CD14-positive monocyte (primary cell): ENCODE results near the gene YIF1B. TPM values are rescaled to one million over a fixed set of nuclear protein-coding genes. Genes with fewer than 3 reads are reported as not detected.

Source experiments
- DNase-seq, 3 donors: peaks; one replicate each; pipeline ENCODE4 v3.0.0-alpha.2; 2011 to 2022
- H2AFZ ChIP-seq: 2 replicates; pipeline ENCODE4 v1.6.0; 2012; ENCODE audit warnings: mild to moderate bottlenecking, low read depth, low read length, inconsistent platforms; ENCODE audit not compliant: insufficient read depth, poor library complexity, severe bottlenecking
- H3K27ac ChIP-seq, 2 donors: 1 replicate in 1 of 2; 2 replicates in 1 of 2; pipeline ENCODE4 v1.5.1; 2012 to 2013; ENCODE audit warnings: low read length in 2 of 2, control low read depth in 1 of 2, inconsistent platforms in 1 of 2, low read depth in 1 of 2, mild to moderate bottlenecking in 1 of 2
- H3K27me3 ChIP-seq, 2 donors: one replicate each; pipeline versions ENCODE4 v1.6.0 to v1.6.1; 2011 to 2013; ENCODE audit warnings: low read length in 2 of 2; ENCODE audit not compliant: control insufficient read depth in 2 of 2, insufficient read depth in 2 of 2
- H3K36me3 ChIP-seq, 2 donors: replicated peaks in 1 of 2; 1 replicate in 1 of 2; 2 replicates in 1 of 2; pipeline versions ENCODE4 v1.5.1 to v1.6.1; 2012 to 2013; ENCODE audit warnings: low read length in 2 of 2, control low read depth in 1 of 2, inconsistent platforms in 1 of 2, mild to moderate bottlenecking in 1 of 2; ENCODE audit not compliant: insufficient read depth in 2 of 2, control insufficient read depth in 1 of 2
- H3K4me1 ChIP-seq, 2 donors: 1 replicate in 1 of 2; 2 replicates in 1 of 2; pipeline versions ENCODE4 v1.5.1 to v1.6.1; 2012 to 2013; ENCODE audit warnings: low read length in 2 of 2, control low read depth in 1 of 2, inconsistent platforms in 1 of 2, mild to moderate bottlenecking in 1 of 2, moderate library complexity in 1 of 2; ENCODE audit not compliant: insufficient read depth in 2 of 2, control insufficient read depth in 1 of 2
- H3K4me2 ChIP-seq: replicated peaks from 2 replicates; pipeline ENCODE3; 2012; ENCODE audit warnings: low read length, moderate library complexity, mild to moderate bottlenecking; ENCODE audit not compliant: poor library complexity, severe bottlenecking; ENCODE audit errors: extremely low read depth
- H3K4me3 ChIP-seq, 3 experiments: fragments of 200-600 bp in 1 of 3; sonication (generic) in 1 of 3; replicated peaks in 1 of 3; 1 replicate in 2 of 3; 2 replicates in 1 of 3; pipeline ENCODE4 v1.5.1; 2011 to 2013; ENCODE audit warnings: low read length in 3 of 3, mild to moderate bottlenecking in 3 of 3, control low read depth in 2 of 3, low read depth in 2 of 3, inconsistent platforms in 1 of 3, moderate library complexity in 1 of 3
- H3K79me2 ChIP-seq: 2 replicates; pipeline ENCODE4 v1.6.0; 2012; ENCODE audit warnings: mild to moderate bottlenecking, control low read depth, inconsistent platforms, low read length, moderate library complexity; ENCODE audit not compliant: insufficient read depth
- H3K9ac ChIP-seq: 2 replicates; pipeline ENCODE4 v1.6.0; 2017; ENCODE audit warnings: low read length, mild to moderate bottlenecking; ENCODE audit not compliant: insufficient read depth, poor library complexity, severe bottlenecking
- H3K9me3 ChIP-seq, 2 donors: replicated peaks in 1 of 2; 1 replicate in 1 of 2; 2 replicates in 1 of 2; pipeline versions ENCODE4 v1.5.1 to v1.6.1; 2012 to 2013; ENCODE audit warnings: low read length in 2 of 2, control low read depth in 1 of 2; ENCODE audit not compliant: control insufficient read depth in 1 of 2, insufficient read depth in 1 of 2
- H4K20me1 ChIP-seq: 2 replicates; pipeline ENCODE4 v1.6.0; 2012; ENCODE audit warnings: mild to moderate bottlenecking, low read length, control low read depth, moderate library complexity; ENCODE audit not compliant: insufficient read depth
- H3K27ac Mint-ChIP-seq, 7 donors: one replicate each; pipeline ENCODE4 v1.8.0; 2020; ENCODE audit warnings: mild to moderate bottlenecking in 7 of 7, mixed read lengths in 7 of 7, moderate library complexity in 6 of 7, inconsistent platforms in 2 of 7
- H3K27me3 Mint-ChIP-seq, 3 donors: one replicate each; pipeline ENCODE4 v1.8.0; 2021 to 2022; ENCODE audit warnings: low read depth in 3 of 3, mild to moderate bottlenecking in 3 of 3, mixed read lengths in 3 of 3, moderate library complexity in 3 of 3, inconsistent platforms in 1 of 3
- H3K36me3 Mint-ChIP-seq, 2 donors: one replicate each; pipeline ENCODE4 v1.8.0; 2020; ENCODE audit warnings: mixed read lengths in 2 of 2, inconsistent platforms in 1 of 2, mild to moderate bottlenecking in 1 of 2
- H3K4me1 Mint-ChIP-seq: one replicate; pipeline ENCODE4 v1.8.0; 2020; ENCODE audit warnings: mild to moderate bottlenecking, mixed read lengths
- H3K4me3 Mint-ChIP-seq, 2 donors: one replicate each; pipeline ENCODE4 v1.8.0; 2020; ENCODE audit warnings: mild to moderate bottlenecking in 2 of 2, mixed read lengths in 2 of 2, moderate library complexity in 1 of 2
- H3K9me3 Mint-ChIP-seq, 7 donors: one replicate each; pipeline ENCODE4 v1.8.0; 2020 to 2022; ENCODE audit warnings: mixed read lengths in 7 of 7, mild to moderate bottlenecking in 6 of 7, moderate library complexity in 6 of 7, inconsistent platforms in 2 of 7
- WGBS: methylation state at CpG from one replicate; pipeline ENCODE4 v1.1.5; 2013; ENCODE audit warnings: missing lambda C conversion rate; ENCODE audit not compliant: insufficient coverage; 5-methylcytosine and 5-hydroxymethylcytosine counted together
- intact Hi-C, 2 donors: fragments of 100-400 bp; cut with micrococcal nuclease; formaldehyde crosslinking; loops; one replicate each; pipeline versions ENCODE4 v1.15.0 to v1.15.1; 2023
- polyA plus RNA-seq, 3 donors: library from polyadenylated mRNA; depleted of rRNA in 1 of 3; unstranded in 2 of 3; stranded (reverse) in 1 of 3; fragments of 300-500 nt in 2 of 3; fragments of >200 nt in 1 of 3; fragmentation: Illumina TruSeq in 2 of 3; gene quantifications; 1 replicate in 2 of 3; 2 replicates in 1 of 3; pipeline ENCODE4 v1.2.3, GENCODE V29; 2012 to 2021
- TF ChIP-seq, protein P1 (sequence below): fragments of 200-600 bp; IDR thresholded peaks from one replicate; pipeline ENCODE4 v1.8.0; 2022; ENCODE audit warnings: antibody characterized with exemption, mild to moderate bottlenecking

The YIF1B gene
- polyA plus RNA-seq, 3 donors, result 79.4 to 90.5 (median 86.1) TPM

DNA sequence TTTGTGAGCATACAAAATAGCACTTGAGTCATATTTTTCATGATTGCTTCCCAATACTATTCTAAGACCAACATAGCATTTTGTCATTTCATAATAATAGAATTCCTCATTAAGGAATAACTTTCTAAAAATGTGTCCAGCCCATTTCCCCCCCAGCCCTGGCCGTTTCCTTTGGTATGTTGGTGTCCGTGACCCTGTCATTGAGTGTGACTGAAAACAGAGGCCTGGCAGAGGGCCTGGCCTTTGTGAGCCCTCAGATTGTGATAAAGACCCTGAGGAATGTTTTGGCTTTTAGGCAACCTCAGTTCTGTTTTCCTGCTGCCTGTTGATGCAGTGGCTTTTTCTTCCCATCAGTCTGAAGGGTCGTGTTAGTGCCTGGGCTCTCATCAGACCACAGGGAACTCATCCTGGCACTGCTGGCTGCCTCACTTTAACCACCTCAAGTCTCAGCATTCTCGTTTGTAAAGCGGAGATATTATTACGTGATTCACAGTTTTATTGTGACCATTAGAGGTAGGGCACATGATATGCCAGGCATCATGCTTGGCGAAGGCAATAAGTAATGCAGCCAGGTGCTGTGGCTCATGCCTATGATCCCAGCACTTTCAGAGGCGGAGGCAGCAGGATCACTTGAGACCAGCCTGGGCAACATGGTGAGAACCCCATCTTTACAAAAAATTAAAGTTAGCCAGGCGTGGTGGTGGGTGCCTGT lies 37.6 kb downstream of the YIF1B start:
- peaks cover 7% of the 10 kb centered on the region for H3K4me1 Mint-ChIP-seq
- H3K27me3 Mint-ChIP-seq, result peaks cover 0 to 2% (median 0%) of the 10 kb centered on the region in 3 donors
- peaks cover 19% of the 10 kb centered on the region for H3K79me2 ChIP-seq
- H3K27me3 ChIP-seq, result no peaks in the 10 kb centered on the region
- DNase-seq, result no peak
- H3K9me3 ChIP-seq, result no peaks in the 10 kb centered on the region
- no peak overlapping the region for H3K9ac ChIP-seq
- intact Hi-C loops, result no loop called here
- H3K27ac ChIP-seq, result no peak overlapping the region
- peaks cover 0 to 11% of the 10 kb centered on the region in 2 donors for H3K36me3 ChIP-seq
- H3K4me3 Mint-ChIP-seq, result no peak overlapping the region
- H3K9me3 Mint-ChIP-seq, result no peaks in the 10 kb centered on the region
- H3K4me1 ChIP-seq, result peaks cover 0 to 2% of the 10 kb centered on the region in 2 donors
- H2AFZ ChIP-seq, result no peak overlapping the region
- no peak overlapping the region for H3K27ac Mint-ChIP-seq
- TF ChIP-seq, protein P1, sequence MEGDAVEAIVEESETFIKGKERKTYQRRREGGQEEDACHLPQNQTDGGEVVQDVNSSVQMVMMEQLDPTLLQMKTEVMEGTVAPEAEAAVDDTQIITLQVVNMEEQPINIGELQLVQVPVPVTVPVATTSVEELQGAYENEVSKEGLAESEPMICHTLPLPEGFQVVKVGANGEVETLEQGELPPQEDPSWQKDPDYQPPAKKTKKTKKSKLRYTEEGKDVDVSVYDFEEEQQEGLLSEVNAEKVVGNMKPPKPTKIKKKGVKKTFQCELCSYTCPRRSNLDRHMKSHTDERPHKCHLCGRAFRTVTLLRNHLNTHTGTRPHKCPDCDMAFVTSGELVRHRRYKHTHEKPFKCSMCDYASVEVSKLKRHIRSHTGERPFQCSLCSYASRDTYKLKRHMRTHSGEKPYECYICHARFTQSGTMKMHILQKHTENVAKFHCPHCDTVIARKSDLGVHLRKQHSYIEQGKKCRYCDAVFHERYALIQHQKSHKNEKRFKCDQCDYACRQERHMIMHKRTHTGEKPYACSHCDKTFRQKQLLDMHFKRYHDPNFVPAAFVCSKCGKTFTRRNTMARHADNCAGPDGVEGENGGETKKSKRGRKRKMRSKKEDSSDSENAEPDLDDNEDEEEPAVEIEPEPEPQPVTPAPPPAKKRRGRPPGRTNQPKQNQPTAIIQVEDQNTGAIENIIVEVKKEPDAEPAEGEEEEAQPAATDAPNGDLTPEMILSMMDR, result no peak
- 94% methylated on average over 5 of the region's 9 CpGs for WGBS
- H3K36me3 Mint-ChIP-seq, result peaks cover 21 to 38% of the 10 kb centered on the region in 2 donors
- no peak overlapping the region for H3K4me3 ChIP-seq
- H3K4me2 ChIP-seq, result no peak overlapping the region
- H4K20me1 ChIP-seq, result peaks cover 28% of the 10 kb centered on the region

DNA sequence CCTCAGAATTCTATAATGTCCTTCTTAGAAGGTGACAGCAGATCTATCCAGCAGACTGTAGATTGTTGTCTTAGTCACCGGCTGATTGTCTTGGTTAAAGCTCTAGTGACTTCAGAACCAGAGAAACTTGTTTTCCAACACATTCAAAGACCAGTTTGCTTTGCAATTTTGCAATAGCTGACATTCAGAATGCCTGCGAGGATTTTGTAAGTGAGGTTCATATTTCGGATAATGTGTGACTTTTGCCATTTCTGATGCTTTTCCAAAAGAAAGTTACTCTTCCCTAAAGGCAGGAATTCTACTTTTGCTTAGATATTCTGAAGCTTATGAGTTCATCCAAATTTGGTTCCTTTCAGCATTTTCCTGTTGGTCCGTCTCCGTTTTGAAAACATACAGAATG lies 38.2 kb downstream of the YIF1B start:
- H3K27ac Mint-ChIP-seq, result no peak overlapping the region
- TF ChIP-seq, protein P1, result no peak
- Histone ChIP-seq H3K4me3 (no peak overlapping the region), H3K79me2 (peaks cover 16% of the 10 kb centered on the region), H3K27ac (no peak overlapping the region), H2AFZ (no peak overlapping the region), H3K27me3 (no peaks in the 10 kb centered on the region), H3K4me1 (no peaks in the 10 kb centered on the region), H3K9ac (no peak overlapping the region), H3K36me3 (peaks cover 0 to 11% of the 10 kb centered on the region in 2 donors), H3K4me2 (no peak overlapping the region), H4K20me1 (peaks cover 30% of the 10 kb centered on the region), H3K9me3 (no peaks in the 10 kb centered on the region)
- intact Hi-C loops, result no loop called here
- no peak for DNase-seq
- H3K4me1 Mint-ChIP-seq, result peaks cover 6% of the 10 kb centered on the region
- no peak overlapping the region for H3K4me3 Mint-ChIP-seq
- no peaks in the 10 kb centered on the region for H3K9me3 Mint-ChIP-seq
- H3K27me3 Mint-ChIP-seq, result no peaks in the 10 kb centered on the region
- H3K36me3 Mint-ChIP-seq, result peaks cover 19 to 32% of the 10 kb centered on the region in 2 donors
- 94% methylated on average over 2 of the region's 5 CpGs for whole genome bisulfite sequencing
